Measurements from ENCODE around the gene RGS12. TPM values are rescaled to one million over a fixed set of nuclear protein-coding genes. Genes with fewer than 3 reads are reported as not detected.

Gene RGS12
- total RNA-seq, 1 experiment from 2014 or later: 16.9 TPM

- no peak for TF ChIP-seq CTCF (conservative IDR thresholded peaks at IDR 0.05)
- H3K14ac ChIP-seq (ENCODE audit: insufficient read depth, low read length): no peak overlapping the region
- no peak overlapping the region for H2BK120ac ChIP-seq (ENCODE audit: low read depth, low read length, poor library complexity, severe bottlenecking)
- no peak overlapping the region for H2BK20ac ChIP-seq (ENCODE audit: low read depth, low read length, poor library complexity, severe bottlenecking)
- H3K27me3 Mint-ChIP-seq (ENCODE audit: low read depth): peaks cover 43% of the 10 kb centered on the region
- no peak overlapping the region for H4K5ac ChIP-seq (ENCODE audit: insufficient read length, low read depth, low read length)
- H3K23me2 ChIP-seq (ENCODE audit: insufficient read length, low read depth, low read length, poor library complexity, severe bottlenecking): no peaks in the 10 kb centered on the region
- H3K27ac Mint-ChIP-seq: no peak overlapping the region
- no peak overlapping the region for H3K4ac ChIP-seq (ENCODE audit: low read depth, low read length)
- no peaks in the 10 kb centered on the region for H3K9me3 ChIP-seq (ENCODE audit: control insufficient read depth, low read depth, low read length)
- H2BK5ac ChIP-seq (ENCODE audit: insufficient read length, low read length): no peak overlapping the region
- WGBS (ENCODE audit: extremely low coverage, insufficient read length, low lambda C conversion rate): no CpG with 5 or more reads among the region's 24 CpGs
- no peaks in the 10 kb centered on the region for H3K4me1 ChIP-seq (ENCODE audit: insufficient read depth, low read length)
- H3K9me3 Mint-ChIP-seq: peaks cover 13 to 14% of the 10 kb centered on the region in 2 experiments; a peak in 4 of 5 replicates
- no peak overlapping the region for H3K4me3 Mint-ChIP-seq
- no peak overlapping the region for H3K9ac ChIP-seq (ENCODE audit: extremely low read depth, insufficient read length, low read length)
- no peak overlapping the region for H3K56ac ChIP-seq (ENCODE audit: insufficient read length, low read depth, low read length)
- H3K23ac ChIP-seq (ENCODE audit: insufficient read length, low read depth, low read length): no peak overlapping the region
- no peak overlapping the region for H3K27ac ChIP-seq (ENCODE audit: insufficient read length, low read depth, low read length)
- no peaks in the 10 kb centered on the region for H3K27me3 ChIP-seq (ENCODE audit: insufficient read depth, low read length)
- no peak for DNase-seq
- no peaks in the 10 kb centered on the region for H3K79me2 ChIP-seq (ENCODE audit: insufficient read depth, low read length)
- H3T11ph ChIP-seq (ENCODE audit: low read length): no peak overlapping the region
- no peak overlapping the region for H2AK5ac ChIP-seq (ENCODE audit: insufficient read length, low read length)
- peaks cover 0 to 3% of the 10 kb centered on the region in 2 experiments; a peak in 1 of 4 replicates for H3K4me1 Mint-ChIP-seq
- no peak overlapping the region for H2AFZ ChIP-seq (ENCODE audit: low read length)
- peaks cover 0 to 6% (median 3%) of the 10 kb centered on the region in 3 experiments; a peak in 3 of 7 replicates for H3K36me3 Mint-ChIP-seq (ENCODE audit: insufficient read depth in 1 of 3, low read depth in 3 of 3)
- no peaks in the 10 kb centered on the region for H4K20me1 ChIP-seq (ENCODE audit: control insufficient read depth, insufficient read depth, insufficient read length)
- no peak overlapping the region for H4K8ac ChIP-seq (replicated peaks; ENCODE audit: insufficient read length, low read depth, low read length)
- no peak overlapping the region for H3K18ac ChIP-seq (ENCODE audit: insufficient read length, low read depth, low read length)
- H2BK12ac ChIP-seq (ENCODE audit: insufficient read length, low read depth, low read length): no peak overlapping the region
- H3K4me2 ChIP-seq (ENCODE audit: insufficient read depth, insufficient read length, low read length): no peak overlapping the region
- no peak overlapping the region for H4K91ac ChIP-seq (ENCODE audit: insufficient read length, low read depth, low read length)
- H3K79me1 ChIP-seq (ENCODE audit: insufficient read depth, low read depth, low read length, poor library complexity, severe bottlenecking): no peaks in the 10 kb centered on the region
- H2BK15ac ChIP-seq (ENCODE audit: low read depth, low read length): no peak overlapping the region
Measured at GRCh38 chr4:3284734-3285557, 7.9 kb upstream of the RGS12 start.

All from H9 (cell line).